PC-3 (cell line): Measurements from ENCODE around the gene CD274. TPM values are rescaled to one million over a fixed set of nuclear protein-coding genes. Genes with fewer than 3 reads are reported as not detected.

Experiments
- ATAC-seq: fragments of 200-7000 bp; cut with Tn5 transposase; 2 replicates; pipeline ENCODE4 v1.9.1; 2020; ENCODE audit warnings: mild to moderate bottlenecking, moderate library complexity
- BruUV-seq: library from RNA; stranded (reverse); fragments of 400-500 nt; replicated peaks from 2 replicates; lab custom pipeline; 2021; lab: Mats Ljungman, UMichigan
- CTCF ChIA-PET: fragments of 300-600 bp; sonication (Branson Sonifier 250); formaldehyde crosslinking; loops from one replicate; lab custom pipeline; 2022; ENCODE audit warnings: antibody characterized with exemption; lab: Charles Lee
- POLR2A ChIA-PET: fragments of 300-600 bp; sonication (Branson Sonifier 250); formaldehyde crosslinking; loops from one replicate; lab custom pipeline; 2022; ENCODE audit warnings: antibody characterized with exemption; ENCODE audit not compliant: unreplicated experiment; lab: Charles Lee
- DNase-seq: peaks from one replicate; pipeline ENCODE4 v3.0.0-alpha.2; 2015
- H2AFZ ChIP-seq: fragments of 300-600 bp; sonication (generic); 2 replicates; pipeline ENCODE4 v1.6.0; 2016; ENCODE audit warnings: antibody characterized with exemption, low read length
- H3F3A ChIP-seq: fragments of 300-600 bp; sonication (generic); one replicate; pipeline ENCODE4 v1.6.0; 2017; ENCODE audit warnings: antibody characterized with exemption, low read length, control low read depth, mild to moderate bottlenecking; ENCODE audit not compliant: unreplicated experiment
- H3K27ac ChIP-seq: fragments of 300-600 bp; sonication (generic); 2 replicates; pipeline ENCODE4 v1.5.1; 2016; ENCODE audit warnings: mild to moderate bottlenecking, low read length
- H3K27me3 ChIP-seq: fragments of 300-600 bp; sonication (generic); 2 replicates; pipeline ENCODE4 v1.6.1; 2016; ENCODE audit warnings: low read length, mixed read lengths
- H3K36me3 ChIP-seq: fragments of 300-600 bp; sonication (generic); 2 replicates; pipeline ENCODE4 v1.6.1; 2016; ENCODE audit warnings: low read depth, mixed run types, low read length, mixed read lengths
- H3K4me1 ChIP-seq: fragments of 300-600 bp; sonication (generic); 2 replicates; pipeline ENCODE4 v1.5.1; 2016; ENCODE audit warnings: low read length; ENCODE audit not compliant: insufficient read depth
- H3K4me2 ChIP-seq: fragments of 300-600 bp; sonication (generic); 2 replicates; pipeline ENCODE4 v1.6.0; 2016; ENCODE audit warnings: low read length
- H3K4me3 ChIP-seq: fragments of 300-600 bp; sonication (generic); 2 replicates; pipeline ENCODE4 v1.5.1; 2016; ENCODE audit warnings: mild to moderate bottlenecking, low read length, mixed read lengths
- H3K79me2 ChIP-seq: fragments of 300-600 bp; sonication (generic); 2 replicates; pipeline ENCODE4 v1.6.1; 2017; ENCODE audit warnings: low read length, mixed read lengths
- H3K9ac ChIP-seq: fragments of 300-600 bp; sonication (generic); 2 replicates; pipeline ENCODE4 v1.6.0; 2016; ENCODE audit warnings: mild to moderate bottlenecking, low read length
- H3K9me2 ChIP-seq: fragments of 300-600 bp; sonication (generic); replicated peaks from 2 replicates; pipeline ENCODE4 v1.6.1; 2016; ENCODE audit warnings: mixed run types, low read length, mixed read lengths
- H3K9me3 ChIP-seq: fragments of 300-600 bp; sonication (generic); 2 replicates; pipeline ENCODE4 v1.6.1; 2016; ENCODE audit warnings: low read length, mixed read lengths
- H4K20me1 ChIP-seq: fragments of 300-600 bp; sonication (generic); 2 replicates; pipeline ENCODE4 v1.6.1; 2016; ENCODE audit warnings: low read length, mixed read lengths
- CTCF ChIP-seq: fragments of 300-600 bp; sonication (generic); conservative IDR thresholded peaks from 2 replicates; pipeline ENCODE4 v1.5.1; 2017; ENCODE audit warnings: antibody characterized with exemption, low read depth, mild to moderate bottlenecking, low read length
- EZH2 ChIP-seq: fragments of 300-600 bp; sonication (generic); IDR thresholded peaks from one replicate; pipeline ENCODE4 v1.6.1; 2017; ENCODE audit warnings: antibody characterized with exemption, mild to moderate bottlenecking, low read length; ENCODE audit not compliant: unreplicated experiment
- EZH2phosphoT487 ChIP-seq: fragments of 300-600 bp; sonication (generic); IDR thresholded peaks from 2 replicates; pipeline ENCODE4 v1.6.1; 2018; ENCODE audit warnings: mild to moderate bottlenecking, antibody characterized with exemption, low read length, borderline replicate concordance
- intact Hi-C: fragments of 100-400 bp; cut with micrococcal nuclease; formaldehyde crosslinking; loops from 2 replicates; pipeline ENCODE4 v1.9.0; 2023
- total RNA-seq: library from RNA; depleted of rRNA; stranded (reverse); fragments of >200 nt; gene quantifications from 2 replicates; pipeline ENCODE4 v1.2.3, GENCODE V29; 2014

Gene CD274
- total RNA-seq, 1 experiment from 2014 or later, result 3.8 TPM

GRCh38 chr9:5419987-5420386, 30.4 kb upstream of the CD274 start:
- CTCF ChIA-PET, result no interaction called here
- H3K4me3 ChIP-seq, result no peak overlapping the region
- no peaks in the 10 kb centered on the region for H4K20me1 ChIP-seq
- no peak overlapping the region for H3K4me2 ChIP-seq
- no peaks in the 10 kb centered on the region for H3K79me2 ChIP-seq
- H3K36me3 ChIP-seq, result no peaks in the 10 kb centered on the region
- DNase-seq, result no peak
- no peaks in the 10 kb centered on the region for H3K9me3 ChIP-seq
- POLR2A ChIA-PET, result no interaction called here
- TF ChIP-seq EZH2 (no peak), EZH2phosphoT487 (no peak), CTCF (no peak)
- H3K9ac ChIP-seq, result no peak overlapping the region
- H3F3A ChIP-seq, result no peaks in the 10 kb centered on the region
- no peak overlapping the region for H2AFZ ChIP-seq
- no peaks in the 10 kb centered on the region for H3K4me1 ChIP-seq
- no peak for ATAC-seq
- no peaks in the 10 kb centered on the region for H3K9me2 ChIP-seq
- BruUV-seq, result no TSS peak
- H3K27ac ChIP-seq, result no peak overlapping the region
- intact Hi-C loops, result loop anchor here (10.0 kb wide), 1 partner anchor 155 kb away; no protein-coding TSS in a partner anchor
- H3K27me3 ChIP-seq, result no peaks in the 10 kb centered on the region

DNA sequence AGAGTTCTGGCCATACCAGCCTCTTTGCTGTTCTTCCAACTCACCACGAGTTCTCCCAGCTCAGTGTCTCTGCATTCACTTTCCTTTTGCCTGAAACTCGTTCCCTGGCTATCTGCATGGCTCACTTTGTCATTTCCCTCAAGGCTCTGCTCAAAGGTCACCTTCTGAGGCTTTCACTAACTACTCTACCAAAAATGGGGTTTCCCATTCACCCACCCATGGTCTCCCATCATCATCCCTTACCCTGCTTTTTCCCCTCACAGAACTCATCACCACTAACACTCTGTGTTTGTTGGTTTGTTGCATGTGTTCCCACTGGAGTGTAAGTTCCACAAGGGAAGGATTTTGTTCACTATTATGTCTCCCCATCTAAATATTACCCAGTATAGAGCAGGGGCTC, 29.2 kb upstream of the CD274 start:
- no peak overlapping the region for H3K27ac ChIP-seq
- no peaks in the 10 kb centered on the region for H3F3A ChIP-seq
- H3K4me3 ChIP-seq, result no peak overlapping the region
- H3K27me3 ChIP-seq, result no peaks in the 10 kb centered on the region
- CTCF ChIA-PET, result no interaction called here
- DNase-seq, result no peak
- H2AFZ ChIP-seq, result no peak overlapping the region
- no peak for ATAC-seq
- intact Hi-C loops, result loop anchor here (10.0 kb wide), 1 partner anchor 156 kb away; no protein-coding TSS in a partner anchor
- POLR2A ChIA-PET, result no interaction called here
- no peaks in the 10 kb centered on the region for H3K79me2 ChIP-seq
- no peaks in the 10 kb centered on the region for H3K4me1 ChIP-seq
- TF ChIP-seq EZH2phosphoT487 (no peak), EZH2 (no peak), CTCF (no peak)
- no peaks in the 10 kb centered on the region for H3K9me2 ChIP-seq
- BruUV-seq, result no TSS peak
- no peak overlapping the region for H3K4me2 ChIP-seq
- H3K9me3 ChIP-seq, result no peaks in the 10 kb centered on the region
- no peak overlapping the region for H3K9ac ChIP-seq
- H3K36me3 ChIP-seq, result no peaks in the 10 kb centered on the region
- no peaks in the 10 kb centered on the region for H4K20me1 ChIP-seq

GRCh38 chr9:5422276-5422675, 28.1 kb upstream of the CD274 start:
- Histone ChIP-seq H3K4me1 (no peaks in the 10 kb centered on the region), H3K9me2 (no peaks in the 10 kb centered on the region), H3K4me2 (no peak overlapping the region), H3K36me3 (no peaks in the 10 kb centered on the region), H3K9ac (no peak overlapping the region), H2AFZ (no peak overlapping the region), H4K20me1 (no peaks in the 10 kb centered on the region), H3K27me3 (no peaks in the 10 kb centered on the region), H3K9me3 (no peaks in the 10 kb centered on the region), H3F3A (no peaks in the 10 kb centered on the region), H3K27ac (no peak overlapping the region), H3K79me2 (no peaks in the 10 kb centered on the region), H3K4me3 (no peak overlapping the region)
- CTCF ChIA-PET, result no interaction called here
- TF ChIP-seq CTCF (no peak), EZH2 (no peak), EZH2phosphoT487 (no peak)
- intact Hi-C loops, result loop anchor here (10.0 kb wide), 1 partner anchor 157 kb away; no protein-coding TSS in a partner anchor
- DNase-seq (no peak), ATAC-seq (no peak)
- BruUV-seq, result no TSS peak
- POLR2A ChIA-PET, result no interaction called here
